IMR-90 (cell line): ENCODE results near the gene KIF12. TPM values are rescaled to one million over a fixed set of nuclear protein-coding genes. Genes with fewer than 3 reads are reported as not detected.

Experiments used
- ATAC-seq: fragments of 200-7000 bp; cut with Tn5 transposase; 2 replicates; pipeline ENCODE4 v1.9.1; 2020; ENCODE audit warnings: low read depth, mild to moderate bottlenecking, moderate library complexity
- BruUV-seq: library from RNA; stranded (reverse); fragments of 400-500 nt; replicated peaks from 2 replicates; lab custom pipeline; 2021; lab: Mats Ljungman, UMichigan
- CTCF ChIA-PET: fragments of 300-600 bp; formaldehyde crosslinking; extraction: SDS; loops from one replicate; lab custom pipeline; 2021; ENCODE audit warnings: antibody characterized with exemption; lab: Yijun Ruan, JAX
- POLR2A ChIA-PET: fragments of 300-600 bp; sonication (Branson Sonifier 250); formaldehyde crosslinking; loops from one replicate; lab custom pipeline; 2022; ENCODE audit warnings: antibody characterized with exemption; ENCODE audit not compliant: unreplicated experiment; lab: Charles Lee
- DNase-seq: peaks from one replicate; pipeline ENCODE4 v3.0.0; 2013
- H2AFZ ChIP-seq: replicated peaks from 2 replicates; pipeline ENCODE3; 2013; ENCODE audit warnings: low read length, mild to moderate bottlenecking; ENCODE audit not compliant: poor library complexity
- H2AK5ac ChIP-seq: 2 replicates; pipeline ENCODE4 v1.6.1; 2013; ENCODE audit warnings: low read depth, low read length, inconsistent platforms
- H2AK9ac ChIP-seq: replicated peaks from 2 replicates; pipeline ENCODE3; 2013; ENCODE audit warnings: mild to moderate bottlenecking, low read depth, low read length, moderate library complexity; ENCODE audit not compliant: poor library complexity
- H2BK120ac ChIP-seq: 2 replicates; pipeline ENCODE4 v1.6.1; 2013; ENCODE audit warnings: low read depth, low read length, inconsistent platforms
- H2BK15ac ChIP-seq: 3 replicates; pipeline ENCODE4 v1.6.1; 2013; ENCODE audit warnings: low read depth, low read length, inconsistent platforms
- H2BK20ac ChIP-seq: 2 replicates; pipeline ENCODE4 v1.6.1; 2013; ENCODE audit warnings: low read depth, mild to moderate bottlenecking, inconsistent platforms, low read length, moderate library complexity
- H2BK5ac ChIP-seq: 2 replicates; pipeline ENCODE4 v1.6.1; 2013; ENCODE audit warnings: mild to moderate bottlenecking, low read depth, low read length, inconsistent platforms; ENCODE audit not compliant: poor library complexity, severe bottlenecking
- H3K14ac ChIP-seq: replicated peaks from 2 replicates; pipeline ENCODE4 v1.6.1; 2013; ENCODE audit warnings: low read depth, low read length, inconsistent platforms
- H3K18ac ChIP-seq: 2 replicates; pipeline ENCODE4 v1.6.1; 2013; ENCODE audit warnings: low read depth, low read length, control low read depth
- H3K23ac ChIP-seq: 2 replicates; pipeline ENCODE4 v1.6.1; 2013; ENCODE audit warnings: low read depth, low read length, inconsistent platforms
- H3K27ac ChIP-seq: 2 replicates; pipeline ENCODE4 v1.5.1; 2013; ENCODE audit warnings: mild to moderate bottlenecking, control low read depth, low read length; ENCODE audit not compliant: insufficient read depth
- H3K27me3 ChIP-seq: 2 replicates; pipeline ENCODE4 v1.6.1; 2013; ENCODE audit warnings: low read length; ENCODE audit not compliant: control insufficient read depth, insufficient read depth
- H3K36me3 ChIP-seq: 2 replicates; pipeline ENCODE4 v1.6.1; 2013; ENCODE audit warnings: low read length, mixed read lengths; ENCODE audit not compliant: control insufficient read depth, insufficient read depth
- H3K4ac ChIP-seq: 2 replicates; pipeline ENCODE4 v1.6.1; 2013; ENCODE audit warnings: low read depth, low read length, inconsistent platforms
- H3K4me1 ChIP-seq: 2 replicates; pipeline ENCODE4 v1.6.1; 2013; ENCODE audit warnings: low read length, mixed read lengths; ENCODE audit not compliant: control insufficient read depth, insufficient read depth
- H3K4me2 ChIP-seq: 2 replicates; pipeline ENCODE4 v1.6.1; 2013; ENCODE audit warnings: low read depth, mild to moderate bottlenecking, control low read depth, low read length, moderate library complexity
- H3K4me3 ChIP-seq: 2 replicates; pipeline ENCODE4 v1.5.1; 2013; ENCODE audit warnings: low read depth, mild to moderate bottlenecking, control low read depth, low read length, moderate library complexity; ENCODE audit not compliant: insufficient read depth
- H3K56ac ChIP-seq: 2 replicates; pipeline ENCODE4 v1.6.1; 2013; ENCODE audit warnings: low read length, inconsistent platforms; ENCODE audit not compliant: insufficient read depth; ENCODE audit errors: extremely low read depth
- H3K79me1 ChIP-seq, 2 experiments: 2 replicates each; pipeline ENCODE4 v1.6.1; 2013; ENCODE audit warnings: low read length in 2 of 2, inconsistent platforms in 1 of 2, low read depth in 1 of 2
- H3K9ac ChIP-seq: 2 replicates; pipeline ENCODE4 v1.6.1; 2013; ENCODE audit warnings: low read depth, low read length, control low read depth
- H3K9me1 ChIP-seq: 2 replicates; pipeline ENCODE4 v1.6.1; 2013; ENCODE audit warnings: low read length, inconsistent platforms; ENCODE audit not compliant: insufficient read depth
- H3K9me3 ChIP-seq: 2 replicates; pipeline ENCODE4 v1.6.1; 2013; ENCODE audit warnings: low read length; ENCODE audit not compliant: control insufficient read depth, insufficient read depth
- H4K20me1 ChIP-seq: 2 replicates; pipeline ENCODE4 v1.6.1; 2013; ENCODE audit warnings: low read length, inconsistent platforms; ENCODE audit not compliant: insufficient read depth
- H4K5ac ChIP-seq: 2 replicates; pipeline ENCODE4 v1.6.1; 2013; ENCODE audit warnings: mild to moderate bottlenecking, low read depth, low read length, control low read depth
- H4K8ac ChIP-seq, 2 experiments: 2 replicates each; pipeline ENCODE4 v1.6.1; 2013; ENCODE audit warnings: low read depth in 2 of 2, low read length in 2 of 2, control low read depth in 1 of 2, inconsistent platforms in 1 of 2
- H4K91ac ChIP-seq: 2 replicates; pipeline ENCODE4 v1.6.1; 2013; ENCODE audit warnings: low read depth, low read length, inconsistent platforms; ENCODE audit not compliant: insufficient read depth
- CEBPB ChIP-seq: IDR thresholded peaks from 2 replicates; pipeline ENCODE4 v1.6.1; 2012; ENCODE audit warnings: low read depth, low read length, improper control_type of control experiment
- CHD1 ChIP-seq: IDR thresholded peaks from 2 replicates; pipeline ENCODE4 v1.6.1; 2012; ENCODE audit warnings: low read depth, low read length, improper control_type of control experiment
- CTCF ChIP-seq: conservative IDR thresholded peaks from 2 replicates; pipeline ENCODE4 v1.5.1; 2012; ENCODE audit warnings: mild to moderate bottlenecking, low read depth, low read length, improper control_type of control experiment
- ELK1 ChIP-seq: fragments of 150-350 bp; IDR thresholded peaks from 2 replicates; pipeline ENCODE4 v1.6.1; 2016; ENCODE audit warnings: low read depth, mild to moderate bottlenecking, low read length, moderate library complexity, borderline replicate concordance
- FOS ChIP-seq: fragments of 150-350 bp; IDR thresholded peaks from 2 replicates; pipeline ENCODE4 v1.6.1; 2016; ENCODE audit warnings: low read depth, low read length
- MAFK ChIP-seq: IDR thresholded peaks from 2 replicates; pipeline ENCODE4 v1.6.1; 2012; ENCODE audit warnings: low read depth, low read length, improper control_type of control experiment
- MAZ ChIP-seq: IDR thresholded peaks from 2 replicates; pipeline ENCODE4 v1.6.1; 2012; ENCODE audit warnings: low read depth, mild to moderate bottlenecking, low read length, improper control_type of control experiment, moderate library complexity, borderline replicate concordance
- MXI1 ChIP-seq: IDR thresholded peaks from 2 replicates; pipeline ENCODE4 v1.6.1; 2012; ENCODE audit warnings: low read depth, mild to moderate bottlenecking, low read length, moderate library complexity, borderline replicate concordance
- POLR2A ChIP-seq: IDR thresholded peaks from 2 replicates; pipeline ENCODE4 v1.6.1; 2012; ENCODE audit warnings: mild to moderate bottlenecking, low read depth, low read length
- RAD21 ChIP-seq: IDR thresholded peaks from 2 replicates; pipeline ENCODE4 v1.6.1; 2012; ENCODE audit warnings: low read length, improper control_type of control experiment
- RCOR1 ChIP-seq: IDR thresholded peaks from 2 replicates; pipeline ENCODE4 v1.6.1; 2012; ENCODE audit warnings: mild to moderate bottlenecking, low read length, improper control_type of control experiment; ENCODE audit not compliant: insufficient replicate concordance
- RFX5 ChIP-seq: IDR thresholded peaks from 2 replicates; pipeline ENCODE4 v1.8.0; 2012; ENCODE audit warnings: low read depth, mild to moderate bottlenecking, low read length, moderate library complexity
- SMC3 ChIP-seq: fragments of 150-350 bp; IDR thresholded peaks from 2 replicates; pipeline ENCODE4 v1.6.1; 2016; ENCODE audit warnings: low read depth, mild to moderate bottlenecking, antibody characterized with exemption, low read length, moderate library complexity
- WGBS, 2 experiments: methylation state at CpG; one replicate each; pipeline versions ENCODE4 v1.1.5 to v1.1.7; 2013; ENCODE audit warnings: missing lambda C conversion rate in 2 of 2; ENCODE audit not compliant: insufficient read length in 1 of 2; ENCODE audit errors: extremely low coverage in 2 of 2; 5-methylcytosine and 5-hydroxymethylcytosine counted together
- dilution Hi-C: fragments of 300-500 bp; cut with HindIII; formaldehyde crosslinking; loops from one replicate; pipeline ENCODE4 v1.14.3; 2018; ENCODE audit warnings: low sequenced_read_pairs; ENCODE audit not compliant: unreplicated experiment
- in situ Hi-C: fragments of 300-500 bp; cut with MboI; formaldehyde crosslinking; loops from 3 replicates; pipeline ENCODE4 v1.14.3; 2019; ENCODE audit warnings: low sequenced_read_pairs, inconsistent platforms, mixed read lengths
- intact Hi-C: fragments of 100-400 bp; cut with micrococcal nuclease; formaldehyde crosslinking; loops from 2 replicates; pipeline ENCODE4 v1.10.0; 2022
- polyA plus RNA-seq, 3 experiments: library from polyadenylated mRNA; depleted of rRNA; stranded (reverse); fragments of >200 nt; gene quantifications; 2 replicates each; pipeline ENCODE4 v1.2.3, GENCODE V29; 2012; ENCODE audit warnings: low replicate concordance in 1 of 3
- total RNA-seq: library from RNA; depleted of rRNA; stranded (reverse); fragments of >200 nt; gene quantifications from 2 replicates; pipeline ENCODE4 v1.2.3, GENCODE V29; 2012

KIF12 gene
- total and polyA plus RNA-seq, 2 of the 4 experiments (the other 2 are of a cell fraction): not detected

GRCh38 chr9:114090798-114091197 is 8.3 kb downstream of the KIF12 start:
- BruUV-seq: no TSS peak

More at GRCh38 chr9:114090798-114091197, 8.3 kb downstream of the KIF12 start:
- H3K9me3 ChIP-seq: 0 out of 2 replicates have a peak, but pooled peaks cover 2% of the 10 kb centered on the region
- no peak overlapping the region for H4K5ac ChIP-seq
- H2AK5ac ChIP-seq: no peak overlapping the region
- H3K4me1 ChIP-seq: no peaks in the 10 kb centered on the region
- H3K4me2 ChIP-seq: no peak overlapping the region
- no peak for TF ChIP-seq CHD1
- TF ChIP-seq POLR2A: no peak
- no peak for TF ChIP-seq ELK1
- TF ChIP-seq SMC3: no peak
- no peak for TF ChIP-seq MXI1
- no peak for TF ChIP-seq RAD21
- TF ChIP-seq FOS: no peak
- no peak for TF ChIP-seq CTCF
- no peak for TF ChIP-seq RCOR1
- no peak for TF ChIP-seq MAFK
- TF ChIP-seq RFX5: no peak
- TF ChIP-seq MAZ: no peak
- TF ChIP-seq CEBPB: no peak
- H3K14ac ChIP-seq: no peak overlapping the region
- no peak overlapping the region for H3K27ac ChIP-seq
- no peak overlapping the region for H2BK15ac ChIP-seq
- no peak overlapping the region for H4K8ac ChIP-seq
- no peaks in the 10 kb centered on the region for H3K9me1 ChIP-seq
- no peak overlapping the region for H2BK20ac ChIP-seq
- WGBS, 2 experiments: no CpG with 5 or more reads among the region's 4 CpGs
- in situ Hi-C loops: no loop called here
- H2BK120ac ChIP-seq: no peak overlapping the region
- intact Hi-C loops: no loop called here
- H3K56ac ChIP-seq: no peak overlapping the region
- dilution Hi-C loops: no loop called here
- no peak overlapping the region for H3K23ac ChIP-seq
- no peak overlapping the region for H2AFZ ChIP-seq
- no peaks in the 10 kb centered on the region for H4K20me1 ChIP-seq
- H2BK5ac ChIP-seq: no peak overlapping the region
- peaks cover 67% of the 10 kb centered on the region for H3K27me3 ChIP-seq
- H2AK9ac ChIP-seq: no peak overlapping the region
- POLR2A ChIA-PET: no interaction called here
- H3K79me1 ChIP-seq: no peaks in the 10 kb centered on the region
- H3K4ac ChIP-seq: no peak overlapping the region
- H3K4me3 ChIP-seq: no peak overlapping the region
- ATAC-seq (no peak), DNase-seq (no peak)
- CTCF ChIA-PET: no interaction called here
- no peak overlapping the region for H3K18ac ChIP-seq
- no peak overlapping the region for H4K91ac ChIP-seq
- no peak overlapping the region for H3K9ac ChIP-seq
- H3K36me3 ChIP-seq: no peaks in the 10 kb centered on the region
